Activated naive CD4-positive, alpha-beta T cell (primary cell): ENCODE measurements around the gene FBLN2.

Source experiments
- DNase-seq, 4 experiments: peaks; one replicate each; lab custom pipeline; 2025; lab: John Stamatoyannopoulos, UW

FBLN2 gene

GRCh38 chr3:13582366-13583250 lies 33.7 kb downstream of the FBLN2 start:
- no peak for DNase-seq

DNA sequence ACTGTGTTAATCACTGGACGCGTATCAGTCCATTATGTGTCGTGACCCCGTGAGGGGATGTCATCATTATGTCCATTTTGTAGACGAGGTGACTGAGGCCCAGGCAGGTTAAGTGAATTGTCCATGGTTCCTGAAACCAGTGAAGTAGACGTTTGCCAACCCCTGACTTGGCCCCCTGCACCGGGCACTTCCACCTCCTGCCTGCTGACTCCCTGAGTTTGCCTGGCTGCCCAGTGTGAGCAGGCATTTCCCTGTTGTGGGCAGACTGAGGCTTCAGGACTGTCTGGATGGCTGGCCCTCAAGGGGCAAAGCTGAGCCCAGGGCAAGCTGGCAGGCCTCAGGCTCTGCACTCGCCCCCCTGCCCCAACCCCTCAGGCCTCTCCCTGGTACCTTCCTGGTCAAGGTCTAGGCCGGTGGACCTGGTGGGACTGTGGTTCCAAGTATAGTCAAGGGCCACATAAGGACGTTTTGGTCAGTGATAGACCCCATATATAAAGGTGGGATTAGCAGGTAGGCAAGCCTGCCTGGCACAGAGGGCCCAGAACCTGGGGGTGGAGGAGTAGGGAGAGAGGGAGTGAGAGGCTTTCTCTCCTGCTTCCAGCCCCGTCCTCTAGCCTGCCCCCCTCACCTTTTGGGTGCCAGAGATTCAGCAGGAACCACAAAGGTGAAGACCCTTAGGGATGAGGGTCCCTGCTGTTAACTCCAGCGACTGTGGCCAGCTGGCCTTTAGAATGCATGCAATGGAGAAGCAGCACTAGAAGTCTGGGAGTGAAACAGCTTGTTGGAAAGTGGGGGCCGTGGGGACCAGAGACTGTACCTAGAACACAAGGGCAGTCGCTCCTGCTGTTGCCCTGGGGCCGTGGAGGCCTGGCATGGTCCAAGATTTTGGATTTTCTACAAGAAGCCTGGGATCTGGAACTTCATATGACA lies 34.6 kb downstream of the FBLN2 start:
- no peak for DNase-seq

- DNase-seq: no peak
Measured at GRCh38 chr3:13584427-13584891, 35.5 kb downstream of the FBLN2 start.

DNA sequence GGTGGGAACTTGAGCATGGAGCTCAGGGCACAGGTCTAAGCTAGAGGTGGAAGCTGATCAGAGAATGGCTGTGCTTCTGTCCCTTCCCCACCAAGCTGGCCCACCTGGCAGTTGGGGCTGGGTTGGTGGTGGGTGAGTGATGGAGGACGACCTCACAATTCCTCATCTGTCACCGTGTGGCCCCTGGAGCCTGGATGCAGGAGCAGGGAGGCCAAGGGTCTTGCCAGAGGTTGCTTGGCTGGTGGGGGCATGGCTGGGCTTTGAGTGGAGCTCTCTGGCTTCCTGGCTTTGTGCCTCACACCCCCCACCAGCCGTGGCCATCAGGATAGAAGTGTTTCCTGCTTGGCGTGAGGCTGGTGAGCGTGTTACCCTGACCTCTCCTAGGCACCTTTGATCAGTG lies 36.0 kb downstream of the FBLN2 start:
- DNase-seq: no peak

DNA sequence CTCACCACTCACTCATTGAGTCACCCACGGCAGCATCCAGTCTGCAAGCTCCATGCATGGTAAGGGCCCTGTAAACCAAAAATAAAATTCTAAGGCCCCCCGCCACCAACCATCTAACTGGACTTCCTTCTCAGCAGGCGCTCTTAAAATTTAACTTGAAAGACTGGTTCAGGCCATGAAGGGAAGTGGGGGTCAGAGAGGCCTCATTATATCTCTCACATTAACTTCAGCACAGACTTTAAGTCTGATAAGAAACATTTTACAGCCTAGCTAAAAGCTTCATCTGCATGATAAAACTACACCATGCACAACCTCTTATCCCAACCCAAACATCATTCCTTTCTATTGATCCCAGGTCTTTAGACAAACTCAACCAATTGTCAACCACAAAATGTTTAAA lies 38.5 kb downstream of the FBLN2 start:
- no peak for DNase-seq

GRCh38 chr3:13588221-13588701 lies 39.3 kb downstream of the FBLN2 start:
- DNase-seq: no peak

GRCh38 chr3:13588993-13589392 lies 40.1 kb downstream of the FBLN2 start:
- DNase-seq: no peak

GRCh38 chr3:13590841-13591520 lies 42.1 kb downstream of the FBLN2 start:
- no peak for DNase-seq

DNA sequence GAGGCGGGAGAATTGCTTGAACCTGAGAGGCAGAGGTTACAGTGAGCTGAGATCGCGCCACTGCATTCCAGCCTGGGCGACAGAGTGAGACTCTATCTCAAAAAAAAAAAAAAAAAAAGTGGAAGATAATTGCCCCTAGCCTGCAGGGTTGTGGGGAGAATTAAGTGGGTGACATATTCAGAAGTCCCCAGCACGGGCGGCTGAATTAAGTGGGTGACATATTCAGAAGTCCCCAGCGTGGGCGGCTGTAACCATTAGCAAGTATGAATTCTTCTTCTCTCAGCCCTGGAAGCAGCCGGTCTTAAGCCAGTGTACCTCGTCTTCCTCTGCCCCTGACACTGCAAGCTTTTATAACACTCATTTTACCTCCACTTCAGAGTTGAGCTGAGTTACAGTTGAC lies 44.7 kb downstream of the FBLN2 start:
- no peak for DNase-seq

- no peak for DNase-seq
Measured at GRCh38 chr3:13594146-13594545, 45.2 kb downstream of the FBLN2 start.

- DNase-seq: no peak
Measured at GRCh38 chr3:13594991-13595421, 46.1 kb downstream of the FBLN2 start.

DNA sequence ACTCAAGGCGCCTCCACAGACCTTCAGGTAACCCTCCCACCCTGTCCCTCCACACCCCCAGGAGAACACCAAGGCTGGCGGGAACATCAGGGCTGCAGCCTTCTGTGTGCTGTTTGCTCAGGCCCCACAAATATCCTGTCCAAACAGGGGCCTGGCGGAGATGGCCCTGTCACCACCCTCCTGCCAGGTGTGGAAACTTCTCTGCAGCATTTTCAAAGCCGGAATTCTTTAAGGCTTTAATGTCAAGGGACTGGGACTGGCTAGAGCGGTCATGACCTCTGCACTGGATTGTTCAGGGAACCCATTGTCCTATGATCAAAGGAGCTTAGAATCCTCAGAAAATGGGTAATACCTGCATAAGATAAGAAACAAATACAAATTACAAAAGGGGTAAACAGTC lies 46.6 kb downstream of the FBLN2 start:
- no peak for DNase-seq

DNA sequence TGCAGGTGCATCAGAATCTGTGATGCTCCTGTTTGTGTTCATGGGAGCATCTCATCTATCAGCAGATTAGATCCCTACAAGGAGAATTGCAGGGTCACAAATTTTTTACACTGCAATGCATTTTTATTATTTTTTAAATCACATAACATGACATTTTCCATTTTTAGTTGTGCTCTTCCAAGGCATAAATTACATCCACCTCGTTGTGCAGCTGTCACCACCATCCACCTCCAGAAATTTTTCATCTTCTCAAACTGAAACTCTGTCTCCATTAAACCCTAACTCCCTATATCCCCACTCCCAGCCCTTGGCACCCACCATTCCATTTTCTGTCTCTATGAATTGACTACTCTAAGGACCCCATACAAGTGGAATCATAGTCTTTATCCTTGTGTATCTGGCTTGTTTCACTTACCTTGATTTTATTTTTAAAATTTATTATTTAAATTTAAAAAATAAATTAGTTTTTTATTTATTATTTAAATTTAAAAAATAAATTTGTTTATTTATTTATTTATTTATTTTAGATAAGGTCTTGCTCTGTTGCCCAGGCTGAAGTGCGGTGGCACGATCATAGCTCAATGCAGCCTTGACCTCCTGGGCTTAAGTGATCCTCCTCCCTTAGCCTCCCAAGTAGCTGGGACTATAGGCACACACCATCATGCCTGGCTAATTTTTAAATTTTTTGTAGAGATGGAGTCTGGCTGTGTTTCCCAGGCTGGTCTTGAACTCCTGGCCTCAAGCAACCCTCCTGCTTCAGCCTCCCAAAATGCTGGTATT lies 47.7 kb downstream of the FBLN2 start:
- no peak for DNase-seq

DNA sequence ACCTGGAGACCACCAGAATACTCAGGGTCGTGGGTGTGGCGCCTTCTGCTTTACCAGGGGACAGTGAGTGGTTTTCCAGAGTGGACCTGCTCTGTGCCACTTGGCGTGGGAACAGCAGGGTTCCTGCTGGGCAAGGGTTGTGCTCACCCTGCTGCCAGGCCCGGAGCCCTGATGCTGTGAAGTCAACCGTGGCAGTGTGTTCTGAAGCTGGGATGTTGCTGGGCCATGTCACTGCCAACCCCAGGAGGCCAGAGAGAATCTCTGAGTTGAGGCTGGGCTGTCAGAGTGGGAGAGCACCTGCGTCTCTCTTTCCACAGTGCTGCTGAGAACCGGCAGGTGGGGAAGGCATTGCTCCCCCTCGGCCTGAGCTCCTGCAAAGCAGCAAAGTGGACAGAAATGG lies 48.7 kb downstream of the FBLN2 start:
- no peak for DNase-seq

GRCh38 chr3:13598201-13598600 lies 49.3 kb downstream of the FBLN2 start:
- no peak for DNase-seq

DNA sequence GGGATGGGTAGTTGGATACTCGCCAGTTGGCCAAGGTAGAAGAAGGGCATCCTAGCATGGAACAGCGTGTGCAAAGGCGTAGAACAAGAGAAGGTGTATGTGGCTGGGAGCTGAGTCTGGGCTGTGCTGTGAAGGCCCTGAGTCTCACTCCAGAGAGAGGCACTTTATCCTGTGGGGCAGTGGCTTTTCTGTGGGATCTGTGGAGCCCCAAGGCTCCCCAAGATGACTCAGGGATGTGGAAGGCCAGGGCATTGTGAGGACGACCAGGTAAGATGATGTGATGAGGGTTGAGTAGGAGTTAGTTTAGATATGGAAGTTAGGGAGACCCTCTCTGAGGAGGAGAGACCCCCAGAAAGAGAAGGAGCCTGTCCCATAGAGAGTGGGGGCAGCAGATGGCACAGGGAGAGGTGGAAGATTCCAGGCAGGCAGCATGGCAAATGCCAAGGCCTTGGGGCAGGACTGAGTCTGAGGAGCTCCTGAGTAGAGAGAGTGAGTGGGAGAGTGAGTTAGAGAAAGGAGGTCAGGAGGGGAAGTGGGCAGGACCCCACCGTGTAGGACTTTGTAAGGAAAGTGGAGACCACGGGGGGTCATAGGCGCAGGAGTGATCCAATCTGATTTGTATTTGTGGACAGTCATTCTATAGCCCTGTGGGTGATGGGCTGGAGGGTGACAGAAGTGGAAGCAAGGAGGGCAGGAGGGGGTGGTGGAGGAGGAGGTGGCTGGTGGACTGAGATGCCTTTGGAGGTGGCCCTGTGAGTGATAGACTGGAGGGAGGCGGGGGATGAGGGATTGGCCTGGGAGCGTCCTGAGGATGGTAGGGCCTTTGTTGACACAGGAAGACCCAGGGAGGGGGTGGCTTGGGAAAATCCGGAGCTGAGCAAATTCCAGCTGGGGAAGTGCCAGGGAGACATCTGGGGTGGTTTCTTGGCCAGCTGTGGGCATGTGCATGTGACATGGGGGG lies 50.3 kb downstream of the FBLN2 start:
- DNase-seq: no peak

GRCh38 chr3:13599887-13600450 lies 51.0 kb downstream of the FBLN2 start:
- DNase-seq: no peak

GRCh38 chr3:13600950-13601691 lies 52.2 kb downstream of the FBLN2 start:
- DNase-seq: no peak

DNA sequence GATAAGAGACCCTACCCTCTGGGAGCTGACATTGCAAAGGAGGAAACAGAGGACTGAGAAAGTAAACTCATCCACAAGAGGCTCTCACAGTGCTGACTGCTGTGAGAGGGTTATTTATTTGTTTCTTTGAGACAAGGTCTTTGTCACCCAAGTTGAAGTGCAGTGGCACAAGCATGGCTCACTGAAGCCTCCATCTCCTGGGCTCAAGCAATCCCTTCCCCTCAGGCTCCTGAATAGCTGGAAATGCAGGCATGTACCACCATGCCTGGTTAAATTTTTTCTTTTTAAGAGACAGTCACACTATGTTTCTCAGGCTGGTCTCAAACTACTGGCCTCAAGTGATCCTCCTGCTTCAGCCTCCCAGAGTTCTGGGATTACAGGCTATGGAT lies 52.8 kb downstream of the FBLN2 start:
- DNase-seq: no peak
